ENCODE measurements around the gene CLK3. TPM values are rescaled to one million over a fixed set of nuclear protein-coding genes. Genes with fewer than 3 reads are reported as not detected.

The CLK3 gene
- polyA plus RNA-seq, 1 of the 3 experiments (the other 2 are of a cell fraction) = 67.7 TPM

DNA sequence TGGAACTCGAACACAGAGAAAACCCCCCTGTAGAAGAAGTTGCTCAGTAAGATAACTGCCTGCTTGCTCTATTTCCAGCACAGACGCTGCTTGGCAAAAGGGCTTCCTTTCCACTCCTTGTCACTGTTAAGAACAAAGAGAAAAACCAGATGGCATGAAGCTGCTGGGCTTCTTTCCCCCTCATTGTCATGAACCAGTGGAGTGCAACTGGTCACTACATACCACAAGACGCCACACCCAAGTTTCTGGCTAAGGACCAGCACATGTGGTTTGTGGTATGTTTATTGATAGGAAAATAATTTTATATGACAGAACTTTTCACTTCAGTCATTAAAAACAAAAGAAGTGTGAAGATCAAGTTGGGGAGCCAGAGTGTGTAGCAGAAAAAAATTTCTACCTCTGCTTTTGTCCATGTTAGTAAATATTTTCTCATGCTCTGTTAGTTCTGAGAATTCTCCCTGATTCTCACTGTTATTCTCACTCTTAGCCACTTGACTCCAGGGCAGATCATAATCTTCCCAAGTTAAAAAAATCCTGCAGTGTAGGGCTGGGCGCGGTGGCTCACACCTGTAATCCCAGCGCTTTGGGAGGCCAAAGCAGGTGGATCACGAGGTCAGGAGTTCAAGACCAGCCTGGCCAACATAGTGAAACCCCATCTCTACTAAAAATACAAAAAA is 37.9 kb downstream of the CLK3 start (continued):
- TF ChIP-seq RCOR1 (IDR thresholded peaks at IDR 0.05; ENCODE audit: low read length) = peak; percentile 59; the same call in 1 of the 2 replicates
- TF ChIP-seq ELF1 (IDR thresholded peaks at IDR 0.05) = no peak
- TF ChIP-seq MEF2A (IDR thresholded peaks at IDR 0.05; ENCODE audit: borderline replicate concordance, low read depth) = no peak
- TF ChIP-seq, protein P1, sequence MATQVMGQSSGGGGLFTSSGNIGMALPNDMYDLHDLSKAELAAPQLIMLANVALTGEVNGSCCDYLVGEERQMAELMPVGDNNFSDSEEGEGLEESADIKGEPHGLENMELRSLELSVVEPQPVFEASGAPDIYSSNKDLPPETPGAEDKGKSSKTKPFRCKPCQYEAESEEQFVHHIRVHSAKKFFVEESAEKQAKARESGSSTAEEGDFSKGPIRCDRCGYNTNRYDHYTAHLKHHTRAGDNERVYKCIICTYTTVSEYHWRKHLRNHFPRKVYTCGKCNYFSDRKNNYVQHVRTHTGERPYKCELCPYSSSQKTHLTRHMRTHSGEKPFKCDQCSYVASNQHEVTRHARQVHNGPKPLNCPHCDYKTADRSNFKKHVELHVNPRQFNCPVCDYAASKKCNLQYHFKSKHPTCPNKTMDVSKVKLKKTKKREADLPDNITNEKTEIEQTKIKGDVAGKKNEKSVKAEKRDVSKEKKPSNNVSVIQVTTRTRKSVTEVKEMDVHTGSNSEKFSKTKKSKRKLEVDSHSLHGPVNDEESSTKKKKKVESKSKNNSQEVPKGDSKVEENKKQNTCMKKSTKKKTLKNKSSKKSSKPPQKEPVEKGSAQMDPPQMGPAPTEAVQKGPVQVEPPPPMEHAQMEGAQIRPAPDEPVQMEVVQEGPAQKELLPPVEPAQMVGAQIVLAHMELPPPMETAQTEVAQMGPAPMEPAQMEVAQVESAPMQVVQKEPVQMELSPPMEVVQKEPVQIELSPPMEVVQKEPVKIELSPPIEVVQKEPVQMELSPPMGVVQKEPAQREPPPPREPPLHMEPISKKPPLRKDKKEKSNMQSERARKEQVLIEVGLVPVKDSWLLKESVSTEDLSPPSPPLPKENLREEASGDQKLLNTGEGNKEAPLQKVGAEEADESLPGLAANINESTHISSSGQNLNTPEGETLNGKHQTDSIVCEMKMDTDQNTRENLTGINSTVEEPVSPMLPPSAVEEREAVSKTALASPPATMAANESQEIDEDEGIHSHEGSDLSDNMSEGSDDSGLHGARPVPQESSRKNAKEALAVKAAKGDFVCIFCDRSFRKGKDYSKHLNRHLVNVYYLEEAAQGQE (IDR thresholded peaks at IDR 0.05; ENCODE audit: low read depth, low read length) = 0 out of 2 replicates have a peak, but pooled peaks have one; percentile 14
- peak; percentile 77 for TF ChIP-seq NFIC (IDR thresholded peaks at IDR 0.05; ENCODE audit: borderline replicate concordance)
- no peak for TF ChIP-seq GABPA (IDR thresholded peaks at IDR 0.05; ENCODE audit: low read depth)
- TF ChIP-seq, protein P2, sequence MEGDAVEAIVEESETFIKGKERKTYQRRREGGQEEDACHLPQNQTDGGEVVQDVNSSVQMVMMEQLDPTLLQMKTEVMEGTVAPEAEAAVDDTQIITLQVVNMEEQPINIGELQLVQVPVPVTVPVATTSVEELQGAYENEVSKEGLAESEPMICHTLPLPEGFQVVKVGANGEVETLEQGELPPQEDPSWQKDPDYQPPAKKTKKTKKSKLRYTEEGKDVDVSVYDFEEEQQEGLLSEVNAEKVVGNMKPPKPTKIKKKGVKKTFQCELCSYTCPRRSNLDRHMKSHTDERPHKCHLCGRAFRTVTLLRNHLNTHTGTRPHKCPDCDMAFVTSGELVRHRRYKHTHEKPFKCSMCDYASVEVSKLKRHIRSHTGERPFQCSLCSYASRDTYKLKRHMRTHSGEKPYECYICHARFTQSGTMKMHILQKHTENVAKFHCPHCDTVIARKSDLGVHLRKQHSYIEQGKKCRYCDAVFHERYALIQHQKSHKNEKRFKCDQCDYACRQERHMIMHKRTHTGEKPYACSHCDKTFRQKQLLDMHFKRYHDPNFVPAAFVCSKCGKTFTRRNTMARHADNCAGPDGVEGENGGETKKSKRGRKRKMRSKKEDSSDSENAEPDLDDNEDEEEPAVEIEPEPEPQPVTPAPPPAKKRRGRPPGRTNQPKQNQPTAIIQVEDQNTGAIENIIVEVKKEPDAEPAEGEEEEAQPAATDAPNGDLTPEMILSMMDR (IDR thresholded peaks at IDR 0.05) = no peak
- TF ChIP-seq TCF12 (IDR thresholded peaks at IDR 0.05) = peak; percentile 97
- TF ChIP-seq, protein P3, sequence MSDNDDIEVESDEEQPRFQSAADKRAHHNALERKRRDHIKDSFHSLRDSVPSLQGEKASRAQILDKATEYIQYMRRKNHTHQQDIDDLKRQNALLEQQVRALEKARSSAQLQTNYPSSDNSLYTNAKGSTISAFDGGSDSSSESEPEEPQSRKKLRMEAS (IDR thresholded peaks at IDR 0.05; ENCODE audit: low read depth) = no peak; the same call in 1 of the 2 replicates
- peak; percentile 75 for TF ChIP-seq POLR2AphosphoS5 (IDR thresholded peaks at IDR 0.05; ENCODE audit: low read depth, low read length)

DNA sequence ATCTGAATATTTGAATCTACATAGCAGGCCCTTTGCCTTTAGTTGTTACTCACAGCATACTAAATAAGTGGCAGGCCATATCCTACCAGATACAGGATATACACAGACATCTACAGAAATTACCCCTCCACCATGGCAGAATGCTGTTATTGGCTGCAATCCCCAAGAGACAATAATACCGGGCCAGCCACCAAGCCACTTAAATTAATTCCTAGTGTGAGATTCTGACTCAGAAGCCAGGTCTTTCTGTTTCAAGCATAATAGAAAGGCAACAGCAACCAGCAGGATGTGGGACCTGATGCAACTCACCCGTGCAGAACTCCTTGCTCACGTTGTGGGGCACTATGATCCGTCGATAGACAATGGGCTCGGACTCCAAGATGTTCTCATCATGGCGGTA is 39.8 kb downstream of the CLK3 start:
- no peak for TF ChIP-seq JUND (IDR thresholded peaks at IDR 0.05)
- TF ChIP-seq, protein P4, sequence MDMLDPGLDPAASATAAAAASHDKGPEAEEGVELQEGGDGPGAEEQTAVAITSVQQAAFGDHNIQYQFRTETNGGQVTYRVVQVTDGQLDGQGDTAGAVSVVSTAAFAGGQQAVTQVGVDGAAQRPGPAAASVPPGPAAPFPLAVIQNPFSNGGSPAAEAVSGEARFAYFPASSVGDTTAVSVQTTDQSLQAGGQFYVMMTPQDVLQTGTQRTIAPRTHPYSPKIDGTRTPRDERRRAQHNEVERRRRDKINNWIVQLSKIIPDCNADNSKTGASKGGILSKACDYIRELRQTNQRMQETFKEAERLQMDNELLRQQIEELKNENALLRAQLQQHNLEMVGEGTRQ (IDR thresholded peaks at IDR 0.05; ENCODE audit: borderline replicate concordance, low read depth, low read length) = no peak
- TF ChIP-seq MXI1 (IDR thresholded peaks at IDR 0.05; ENCODE audit: low read depth, low read length) = no peak
- TF ChIP-seq EP300 (IDR thresholded peaks at IDR 0.05; ENCODE audit: borderline replicate concordance in 1 of 2, low read depth in 1 of 2, low read length in 1 of 2) = no peak
- no peak for TF ChIP-seq FOXJ3 (CRISPR knock-in tag; IDR thresholded peaks at IDR 0.05)
- TF ChIP-seq TCF12 (IDR thresholded peaks at IDR 0.05) = no peak
- TF ChIP-seq, protein P5, sequence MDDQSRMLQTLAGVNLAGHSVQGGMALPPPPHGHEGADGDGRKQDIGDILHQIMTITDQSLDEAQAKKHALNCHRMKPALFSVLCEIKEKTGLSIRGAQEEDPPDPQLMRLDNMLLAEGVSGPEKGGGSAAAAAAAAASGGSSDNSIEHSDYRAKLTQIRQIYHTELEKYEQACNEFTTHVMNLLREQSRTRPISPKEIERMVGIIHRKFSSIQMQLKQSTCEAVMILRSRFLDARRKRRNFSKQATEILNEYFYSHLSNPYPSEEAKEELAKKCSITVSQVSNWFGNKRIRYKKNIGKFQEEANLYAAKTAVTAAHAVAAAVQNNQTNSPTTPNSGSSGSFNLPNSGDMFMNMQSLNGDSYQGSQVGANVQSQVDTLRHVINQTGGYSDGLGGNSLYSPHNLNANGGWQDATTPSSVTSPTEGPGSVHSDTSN (IDR thresholded peaks at IDR 0.05) = no peak
- TF ChIP-seq RXRA (IDR thresholded peaks at IDR 0.05; ENCODE audit: borderline replicate concordance, low read depth) = no peak
- no peak for TF ChIP-seq TAF1 (IDR thresholded peaks at IDR 0.05; ENCODE audit: borderline replicate concordance, low read depth, low read length)
- TF ChIP-seq, protein P3 (IDR thresholded peaks at IDR 0.05; ENCODE audit: low read depth) = no peak
- TF ChIP-seq YY1 (IDR thresholded peaks at IDR 0.05; ENCODE audit: low read depth) = no peak
- TF ChIP-seq, protein P6, sequence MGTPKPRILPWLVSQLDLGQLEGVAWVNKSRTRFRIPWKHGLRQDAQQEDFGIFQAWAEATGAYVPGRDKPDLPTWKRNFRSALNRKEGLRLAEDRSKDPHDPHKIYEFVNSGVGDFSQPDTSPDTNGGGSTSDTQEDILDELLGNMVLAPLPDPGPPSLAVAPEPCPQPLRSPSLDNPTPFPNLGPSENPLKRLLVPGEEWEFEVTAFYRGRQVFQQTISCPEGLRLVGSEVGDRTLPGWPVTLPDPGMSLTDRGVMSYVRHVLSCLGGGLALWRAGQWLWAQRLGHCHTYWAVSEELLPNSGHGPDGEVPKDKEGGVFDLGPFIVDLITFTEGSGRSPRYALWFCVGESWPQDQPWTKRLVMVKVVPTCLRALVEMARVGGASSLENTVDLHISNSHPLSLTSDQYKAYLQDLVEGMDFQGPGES (IDR thresholded peaks at IDR 0.05; ENCODE audit: low read depth, low read length) = no peak
- no peak for TF ChIP-seq NRF1 (IDR thresholded peaks at IDR 0.05; ENCODE audit: low read depth, low read length)
- TF ChIP-seq GABPA (IDR thresholded peaks at IDR 0.05; ENCODE audit: low read depth) = no peak
- no peak for TF ChIP-seq SMC3 (IDR thresholded peaks at IDR 0.05; ENCODE audit: low read depth, low read length)
- TF ChIP-seq RFX5 (IDR thresholded peaks at IDR 0.05; ENCODE audit: low read length) = no peak
- H3K36me3 ChIP-seq (replicated peaks in 1 of 2; ENCODE audit: control insufficient read depth in 1 of 2, insufficient read depth in 2 of 2, low read length in 1 of 2) = peaks cover 4 to 14% of the 10 kb centered on the region in 2 experiments
- WGBS (ENCODE audit: low lambda C conversion rate) = 82% methylated on average over 6 of the region's 7 CpGs
- no peak overlapping the region for H2AFZ ChIP-seq (ENCODE audit: low read depth)
- no peak overlapping the region for H3K4me2 ChIP-seq
- H3K79me2 ChIP-seq (ENCODE audit: insufficient read depth) = peaks cover 30% of the 10 kb centered on the region
- no peak overlapping the region for H3K9ac ChIP-seq
- ChIA-PET CTCF (interaction anchor here (1.7 to 2.8 kb wide), 2 partner anchors 20 to 24 kb away, joined by 8 to 14 read pairs; no protein-coding TSS in a partner anchor), POLR2A (no interaction called here)
- H3K27ac ChIP-seq (ENCODE audit: low read depth in 2 of 2, low read length in 1 of 2) = peak overlapping the region; percentile 15 to 78; a peak in 3 of 4 replicates
- no peaks in the 10 kb centered on the region for H3K9me2 ChIP-seq
- peak; percentile 32 for DNase-seq
- no peak overlapping the region for H3K4me3 ChIP-seq (ENCODE audit: low read depth in 2 of 2, low read length in 1 of 2)
- H3K4me1 ChIP-seq (ENCODE audit: control insufficient read depth in 1 of 2, insufficient read depth in 2 of 2, low read depth in 1 of 2, low read length in 1 of 2) = peaks cover 0 to 30% of the 10 kb centered on the region in 2 experiments; a peak in 3 of 4 replicates
- H4K20me1 ChIP-seq (ENCODE audit: insufficient read depth) = peaks cover 30% of the 10 kb centered on the region
- no peaks in the 10 kb centered on the region for H3K27me3 ChIP-seq (ENCODE audit: insufficient read depth)
- H3K9me3 ChIP-seq = no peaks in the 10 kb centered on the region
- no peaks in the 10 kb centered on the region for H3F3A ChIP-seq (replicated peaks; ENCODE audit: insufficient read depth)

All from SK-N-SH (cell line).